B cell (primary cell): ENCODE measurements around the gene SELE.

Source experiments
- EZH2 ChIP-seq: IDR thresholded peaks from 2 replicates; pipeline ENCODE4 v1.6.1; 2012; ENCODE audit warnings: borderline replicate concordance, low read depth, mild to moderate bottlenecking, moderate library complexity, low read length; ENCODE audit not compliant: insufficient read depth, poor library complexity, severe bottlenecking
- TF ChIP-seq, protein P1 (sequence below): fragments of 200-600 bp; IDR thresholded peaks from one replicate; pipeline ENCODE4 v1.8.0; 2022; ENCODE audit warnings: antibody characterized with exemption, mild to moderate bottlenecking

DNA sequence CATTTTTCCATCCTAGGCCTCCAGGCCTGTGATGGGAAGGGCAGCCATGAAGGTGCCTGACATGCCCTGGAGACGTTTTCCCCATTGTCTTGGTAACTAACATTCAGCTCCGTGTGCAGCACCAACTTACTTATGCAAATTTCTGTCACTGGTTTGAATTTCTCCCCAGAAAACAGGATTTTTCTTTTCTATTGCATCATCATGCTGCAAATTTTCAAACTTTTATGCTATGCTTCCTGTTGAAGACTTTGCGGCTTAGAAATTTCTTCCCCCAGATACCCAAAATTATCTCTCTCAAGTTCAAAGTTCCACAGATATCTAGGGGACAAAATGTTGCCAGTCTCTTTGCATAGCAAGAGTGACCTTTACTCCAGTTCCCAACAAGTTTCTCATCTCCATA lies 25.2 kb upstream of the SELE start:
- TF ChIP-seq, protein P1, sequence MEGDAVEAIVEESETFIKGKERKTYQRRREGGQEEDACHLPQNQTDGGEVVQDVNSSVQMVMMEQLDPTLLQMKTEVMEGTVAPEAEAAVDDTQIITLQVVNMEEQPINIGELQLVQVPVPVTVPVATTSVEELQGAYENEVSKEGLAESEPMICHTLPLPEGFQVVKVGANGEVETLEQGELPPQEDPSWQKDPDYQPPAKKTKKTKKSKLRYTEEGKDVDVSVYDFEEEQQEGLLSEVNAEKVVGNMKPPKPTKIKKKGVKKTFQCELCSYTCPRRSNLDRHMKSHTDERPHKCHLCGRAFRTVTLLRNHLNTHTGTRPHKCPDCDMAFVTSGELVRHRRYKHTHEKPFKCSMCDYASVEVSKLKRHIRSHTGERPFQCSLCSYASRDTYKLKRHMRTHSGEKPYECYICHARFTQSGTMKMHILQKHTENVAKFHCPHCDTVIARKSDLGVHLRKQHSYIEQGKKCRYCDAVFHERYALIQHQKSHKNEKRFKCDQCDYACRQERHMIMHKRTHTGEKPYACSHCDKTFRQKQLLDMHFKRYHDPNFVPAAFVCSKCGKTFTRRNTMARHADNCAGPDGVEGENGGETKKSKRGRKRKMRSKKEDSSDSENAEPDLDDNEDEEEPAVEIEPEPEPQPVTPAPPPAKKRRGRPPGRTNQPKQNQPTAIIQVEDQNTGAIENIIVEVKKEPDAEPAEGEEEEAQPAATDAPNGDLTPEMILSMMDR, result no peak
- no peak for TF ChIP-seq EZH2
